Gastrocnemius medialis (tissue), 4 donors: ENCODE data around the gene CXCR2. TPM values are rescaled to one million over a fixed set of nuclear protein-coding genes. Genes with fewer than 3 reads are reported as not detected.

Experiments used
- ATAC-seq, 2 donors: fragments of 150-250 bp; one replicate each; pipeline ENCODE4 v1.9.1; 2016
- DNase-seq, 2 donors: peaks; one replicate each; pipeline ENCODE4 v3.0.0-alpha.2; 2019
- H3K27ac ChIP-seq, 4 donors: fragments of 200-600 bp; sonication (generic); 1 replicate in 1 of 4; 2 replicates in 3 of 4; pipeline ENCODE4 v1.5.1; 2016 to 2018; ENCODE audit warnings: mild to moderate bottlenecking in 2 of 4, moderate library complexity in 1 of 4
- H3K27me3 ChIP-seq, 3 donors: fragments of 200-600 bp; sonication (generic) in 2 of 3; 1 replicate in 1 of 3; 2 replicates in 2 of 3; pipeline versions ENCODE4 v1.5.1 to v1.6.0; 2016 to 2019; ENCODE audit warnings: mild to moderate bottlenecking in 1 of 3, moderate library complexity in 1 of 3
- H3K36me3 ChIP-seq, 2 donors: fragments of 200-600 bp; sonication (generic) in 1 of 2; one replicate each; pipeline ENCODE4 v1.5.1; 2017 to 2018
- H3K4me1 ChIP-seq, 2 donors: fragments of 200-600 bp; sonication (generic) in 1 of 2; one replicate each; pipeline ENCODE4 v1.5.1; 2016 to 2017; ENCODE audit warnings: mild to moderate bottlenecking in 2 of 2
- H3K4me3 ChIP-seq, 4 donors: fragments of 200-600 bp; sonication (generic) in 3 of 4; 1 replicate in 1 of 4; 2 replicates in 3 of 4; pipeline ENCODE4 v1.5.1; 2016 to 2019; ENCODE audit warnings: mild to moderate bottlenecking in 2 of 4
- H3K9me3 ChIP-seq, 3 donors: fragments of 200-600 bp; sonication (generic) in 2 of 3; 1 replicate in 1 of 3; 2 replicates in 2 of 3; pipeline ENCODE4 v1.5.1; 2016 to 2019
- POLR2A ChIP-seq, 2 donors: fragments of 450-650 bp; IDR thresholded peaks; one replicate each; pipeline ENCODE4 v1.6.1; 2017; ENCODE audit warnings: antibody characterized with exemption in 2 of 2, mild to moderate bottlenecking in 2 of 2, moderate library complexity in 2 of 2
- in situ Hi-C, 4 donors: fragments of 200-750 bp; cut with MboI; loops; one replicate each; pipeline versions ENCODE4 v1.15.0 to v1.8.0; 2017; ENCODE audit warnings: low sequenced_read_pairs in 4 of 4
- intact Hi-C: fragments of 100-400 bp; cut with DNase I; formaldehyde crosslinking; loops from one replicate; pipeline ENCODE4 v1.15.1; 2023; ENCODE audit warnings: low total_unique reads
- total RNA-seq, 4 donors: library from RNA; depleted of rRNA; stranded (reverse); fragments of >200 nt; gene quantifications; one replicate each; pipeline versions ENCODE4 v1.1.0 to v1.2.3, GENCODE V29; 2016
- TF ChIP-seq, protein P1 (sequence below), 5 experiments: fragments of 450-650 bp in 3 of 5; fragments of 200-600 bp in 2 of 5; sonication (generic) in 2 of 5; IDR thresholded peaks in 4 of 5; conservative IDR thresholded peaks in 1 of 5; 1 replicate in 4 of 5; 2 replicates in 1 of 5; pipeline ENCODE4 v1.5.1; 2016 to 2019; ENCODE audit warnings: antibody characterized with exemption in 5 of 5, mild to moderate bottlenecking in 3 of 5, moderate library complexity in 3 of 5

CXCR2 gene
- total RNA-seq = under 1 TPM in 3 of 4 donors, not detected in 1; 0.07 to 0.61 (median 0.26) TPM

DNA sequence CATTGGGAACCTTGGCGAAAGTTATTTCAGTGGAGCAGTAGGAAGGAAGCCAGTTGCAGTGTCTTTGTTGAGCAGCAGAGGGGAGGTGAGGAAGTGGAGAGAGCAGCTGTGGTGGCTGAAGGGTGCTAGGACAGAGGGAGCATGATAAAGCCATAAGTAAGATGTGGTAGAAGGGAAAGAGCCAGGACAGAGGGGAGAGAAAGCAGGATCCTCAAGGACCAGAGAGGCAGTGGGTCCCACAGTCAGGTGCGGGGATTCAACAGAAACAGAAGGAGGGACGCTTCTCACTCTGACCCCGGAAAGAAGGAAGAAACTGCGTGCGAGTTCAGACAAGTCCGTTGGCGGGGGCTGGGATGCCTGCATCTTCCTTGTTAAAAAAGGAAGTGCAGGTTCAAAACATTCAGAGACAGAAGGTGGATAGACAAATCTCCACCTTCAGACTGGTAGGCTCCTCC, at the start of gene CXCR2:
Gene CXCR2, plus strand, starts transcription at position 403 of the 455 bp plus-strand sequence. CDS start 8,774 bp downstream, outside the sequence.
- no peak for ATAC-seq
- no peaks in the 10 kb centered on the region for H3K36me3 ChIP-seq
- intact Hi-C loops = no loop called here
- TF ChIP-seq, protein P1, sequence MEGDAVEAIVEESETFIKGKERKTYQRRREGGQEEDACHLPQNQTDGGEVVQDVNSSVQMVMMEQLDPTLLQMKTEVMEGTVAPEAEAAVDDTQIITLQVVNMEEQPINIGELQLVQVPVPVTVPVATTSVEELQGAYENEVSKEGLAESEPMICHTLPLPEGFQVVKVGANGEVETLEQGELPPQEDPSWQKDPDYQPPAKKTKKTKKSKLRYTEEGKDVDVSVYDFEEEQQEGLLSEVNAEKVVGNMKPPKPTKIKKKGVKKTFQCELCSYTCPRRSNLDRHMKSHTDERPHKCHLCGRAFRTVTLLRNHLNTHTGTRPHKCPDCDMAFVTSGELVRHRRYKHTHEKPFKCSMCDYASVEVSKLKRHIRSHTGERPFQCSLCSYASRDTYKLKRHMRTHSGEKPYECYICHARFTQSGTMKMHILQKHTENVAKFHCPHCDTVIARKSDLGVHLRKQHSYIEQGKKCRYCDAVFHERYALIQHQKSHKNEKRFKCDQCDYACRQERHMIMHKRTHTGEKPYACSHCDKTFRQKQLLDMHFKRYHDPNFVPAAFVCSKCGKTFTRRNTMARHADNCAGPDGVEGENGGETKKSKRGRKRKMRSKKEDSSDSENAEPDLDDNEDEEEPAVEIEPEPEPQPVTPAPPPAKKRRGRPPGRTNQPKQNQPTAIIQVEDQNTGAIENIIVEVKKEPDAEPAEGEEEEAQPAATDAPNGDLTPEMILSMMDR (IDR thresholded peaks at IDR 0.05 in 4 of 5, conservative IDR thresholded peaks at IDR 0.05 in 1 of 5) = no peak
- no peaks in the 10 kb centered on the region for H3K4me1 ChIP-seq
- no peak within 1 kb of the TSS for H3K4me3 ChIP-seq
- peaks cover 0 to 2% (median 0%) of the 10 kb centered on the region in 3 donors for H3K27me3 ChIP-seq
- H3K27ac ChIP-seq = no peak within 1 kb of the TSS
- DNase-seq = no peak
- H3K9me3 ChIP-seq = no peaks in the 10 kb centered on the region
- in situ Hi-C loops = no loop called here

DNA sequence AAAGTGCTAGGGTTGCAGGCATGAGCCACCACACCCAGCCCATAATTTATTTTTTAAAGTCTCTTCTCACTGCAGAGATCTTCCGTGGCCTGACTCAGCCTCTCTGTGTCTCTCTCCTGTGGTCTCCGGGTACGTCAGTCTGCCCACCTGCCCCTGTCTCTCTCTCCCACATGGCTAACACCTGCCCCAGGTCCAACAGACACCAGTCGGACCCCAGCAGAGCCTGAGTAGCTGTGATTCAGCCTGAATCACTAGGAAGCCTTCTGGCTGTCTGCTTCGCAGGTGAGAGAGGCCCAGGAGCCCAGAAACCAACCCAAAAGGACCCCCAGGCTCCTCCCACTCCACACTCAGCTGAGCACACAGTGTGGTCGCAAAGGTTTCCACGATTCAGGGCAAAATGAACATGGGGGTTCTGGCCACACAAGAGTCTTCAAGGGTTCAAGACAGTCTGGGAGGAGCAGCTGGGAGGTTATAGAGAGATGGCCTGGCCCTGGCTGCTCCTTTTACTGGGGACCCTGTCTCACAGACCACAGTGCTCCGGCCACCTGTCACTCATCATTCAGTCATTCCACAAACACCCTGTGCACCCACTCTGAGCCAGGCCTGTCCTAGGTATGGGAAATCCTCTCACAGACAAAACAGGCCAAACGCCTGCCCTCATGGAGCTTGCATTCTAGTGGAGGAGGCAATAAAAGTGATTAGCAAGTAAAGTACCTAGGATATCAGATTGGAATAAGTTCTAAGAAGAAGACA, 48.2 kb upstream of the CXCR2 start:
- Histone ChIP-seq H3K36me3 (no peaks in the 10 kb centered on the region), H3K4me3 (no peak overlapping the region), H3K27me3 (no peaks in the 10 kb centered on the region), H3K4me1 (no peaks in the 10 kb centered on the region), H3K9me3 (no peaks in the 10 kb centered on the region), H3K27ac (no peak overlapping the region)
- no peak for DNase-seq
- intact Hi-C loops (no loop called here), in situ Hi-C loops (no loop called here)
- TF ChIP-seq POLR2A (IDR thresholded peaks at IDR 0.05) = no peak
- TF ChIP-seq, protein P1 (IDR thresholded peaks at IDR 0.05 in 4 of 5, conservative IDR thresholded peaks at IDR 0.05 in 1 of 5) = no peak
- ATAC-seq = no peak

DNA sequence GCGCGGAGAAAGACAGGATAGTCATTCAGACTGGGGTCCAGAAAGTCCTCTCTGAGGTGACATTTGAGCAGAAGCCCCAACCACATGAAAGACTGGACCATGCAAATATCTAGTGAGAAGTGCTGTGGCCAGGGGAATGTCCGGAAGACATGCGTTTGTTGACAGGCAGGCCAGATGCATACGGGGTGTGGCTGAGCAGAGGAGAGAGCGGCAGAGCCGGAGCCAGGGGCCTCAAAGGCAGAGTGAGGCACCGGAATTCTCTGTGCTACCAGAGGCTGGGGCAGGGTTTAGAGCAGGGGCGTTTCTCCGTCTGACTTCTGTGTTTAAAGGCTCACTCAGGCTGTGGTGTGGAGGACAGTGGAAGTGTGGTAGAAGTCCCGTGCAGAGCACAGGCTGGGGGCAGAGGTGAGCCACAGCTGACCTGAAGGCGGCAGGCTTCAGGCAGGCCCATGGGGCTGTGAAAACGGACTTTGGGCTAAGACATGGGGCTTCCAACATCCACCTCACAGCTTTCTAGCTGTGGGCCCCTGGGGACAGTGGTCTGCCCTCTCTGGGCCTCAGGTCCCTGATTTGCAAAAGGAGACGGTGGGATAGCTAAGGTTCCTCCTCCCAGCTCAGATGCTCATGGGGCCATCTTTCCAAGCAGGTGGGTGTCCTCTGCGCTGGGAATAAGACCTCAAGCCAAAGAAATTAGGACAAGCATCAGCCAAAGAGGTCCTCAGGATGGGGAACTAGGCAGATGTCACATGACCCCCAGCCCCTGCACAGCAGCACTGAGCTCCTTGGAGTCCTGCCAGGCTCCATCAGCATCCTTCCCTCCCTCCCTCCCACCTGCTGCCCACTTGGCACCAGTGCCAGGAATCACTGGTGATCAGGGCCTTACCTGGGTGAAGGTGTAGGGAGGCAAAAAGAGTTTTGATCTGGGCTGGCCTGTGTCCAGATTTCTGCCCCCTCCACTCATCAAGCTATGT, 45.6 kb upstream of the CXCR2 start:
- intact Hi-C loops = no loop called here
- H3K27me3 ChIP-seq = peaks cover 0 to 6% (median 0%) of the 10 kb centered on the region in 3 donors
- H3K9me3 ChIP-seq = no peaks in the 10 kb centered on the region
- TF ChIP-seq, protein P1 (IDR thresholded peaks at IDR 0.05 in 4 of 5, conservative IDR thresholded peaks at IDR 0.05 in 1 of 5) = no peak
- no peak for TF ChIP-seq POLR2A (IDR thresholded peaks at IDR 0.05)
- no peak for DNase-seq
- no peaks in the 10 kb centered on the region for H3K36me3 ChIP-seq
- no peak overlapping the region for H3K27ac ChIP-seq
- H3K4me3 ChIP-seq = no peak overlapping the region
- no peak for ATAC-seq
- H3K4me1 ChIP-seq = no peaks in the 10 kb centered on the region
- in situ Hi-C loops = no loop called here

DNA sequence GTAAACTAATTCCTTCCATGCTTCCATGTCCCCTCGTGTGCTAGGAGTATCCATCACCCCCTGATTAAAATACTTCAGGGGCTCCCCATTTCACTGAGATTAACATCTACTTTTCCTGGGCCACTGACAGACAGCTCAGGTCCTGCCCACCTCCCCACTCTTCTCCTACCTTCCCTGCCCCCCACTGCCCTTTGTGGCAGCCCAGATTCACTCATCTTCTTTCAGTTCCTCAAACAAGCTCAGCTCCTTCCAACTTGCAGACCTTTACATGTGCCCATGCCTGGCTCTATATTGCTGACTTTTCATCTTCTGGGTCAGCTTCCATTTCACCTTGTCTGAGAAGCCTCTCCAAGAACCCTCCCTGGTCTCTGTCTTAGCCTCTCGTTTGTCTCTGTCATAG, 44.8 kb upstream of the CXCR2 start:
- no peak for DNase-seq
- TF ChIP-seq, protein P1 (IDR thresholded peaks at IDR 0.05 in 4 of 5, conservative IDR thresholded peaks at IDR 0.05 in 1 of 5) = no peak
- TF ChIP-seq POLR2A (IDR thresholded peaks at IDR 0.05) = no peak
- H3K9me3 ChIP-seq = no peaks in the 10 kb centered on the region
- no peaks in the 10 kb centered on the region for H3K36me3 ChIP-seq
- peaks cover 0 to 6% (median 0%) of the 10 kb centered on the region in 3 donors for H3K27me3 ChIP-seq
- ATAC-seq = no peak
- in situ Hi-C loops = no loop called here
- H3K27ac ChIP-seq = no peak overlapping the region
- no peak overlapping the region for H3K4me3 ChIP-seq
- intact Hi-C loops = no loop called here
- H3K4me1 ChIP-seq = no peaks in the 10 kb centered on the region
